Measurements from ENCODE around the gene KCNJ14.

- TF ChIP-seq CTCF (IDR thresholded peaks at IDR 0.05) (no peak), POLR2A (IDR thresholded peaks at IDR 0.05) (no peak)
Observed at GRCh38 chr19:48479686-48480085, 24.3 kb downstream of the KCNJ14 start.

Measured in heart left ventricle (tissue), 13 donors.